CD4-positive, alpha-beta T cell treated with Interleukin-21 for 1 hour (primary cell): ENCODE results near the gene PSMD8.
"Not testable (repeated sequence)": the region's sequence is repeated elsewhere in the genome, so short reads cannot be mapped to it uniquely, and the experiment has no call there.

ENCODE experiments used
- DNase-seq: peaks from one replicate; pipeline ENCODE4 v3.0.0-alpha.2; 2020

The PSMD8 gene

DNA sequence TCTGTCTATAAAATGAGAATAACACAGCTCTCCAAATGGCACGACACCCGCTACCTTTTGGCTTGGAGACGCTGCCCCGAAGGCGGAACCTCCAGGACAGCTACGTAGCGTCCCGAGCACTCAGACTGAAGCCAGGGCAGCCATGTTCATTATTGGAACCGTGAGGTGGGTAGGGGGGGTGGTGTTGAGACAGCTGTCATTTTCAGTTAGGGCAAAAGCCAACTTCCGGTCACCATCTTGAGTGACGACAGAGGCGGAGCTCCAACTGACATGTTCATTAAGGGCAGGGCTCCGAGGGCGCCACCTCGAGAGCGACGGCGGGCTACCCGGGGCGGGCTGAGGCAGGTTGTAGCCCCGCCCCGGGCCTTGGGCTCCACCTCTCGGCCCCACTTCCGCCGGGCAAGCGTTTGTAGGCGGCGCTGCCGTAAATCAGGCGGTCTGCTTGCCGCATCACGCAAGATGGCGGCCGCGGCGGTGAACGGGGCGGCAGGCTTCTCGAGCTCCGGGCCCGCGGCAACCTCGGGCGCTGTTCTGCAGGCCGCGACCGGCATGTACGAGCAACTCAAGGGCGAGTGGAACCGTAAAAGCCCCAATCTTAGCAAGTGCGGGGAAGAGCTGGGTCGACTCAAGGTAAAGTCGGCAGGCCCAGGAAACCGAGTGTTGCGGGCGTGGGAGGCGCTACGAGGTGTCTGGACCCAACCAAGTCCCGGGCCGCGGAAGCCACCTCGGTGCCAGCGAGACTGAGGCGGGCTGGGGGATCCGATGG is at the start of gene PSMD8:
Gene PSMD8, plus strand, starts transcription at position 240 of the 766 bp plus-strand sequence. Its CDS starts 31 bp downstream, at position 271.
- DNase-seq = peak; percentile 100

- no peak for DNase-seq
Measured at GRCh38 chr19:38326591-38326990, 47.8 kb upstream of the PSMD8 start.

DNA sequence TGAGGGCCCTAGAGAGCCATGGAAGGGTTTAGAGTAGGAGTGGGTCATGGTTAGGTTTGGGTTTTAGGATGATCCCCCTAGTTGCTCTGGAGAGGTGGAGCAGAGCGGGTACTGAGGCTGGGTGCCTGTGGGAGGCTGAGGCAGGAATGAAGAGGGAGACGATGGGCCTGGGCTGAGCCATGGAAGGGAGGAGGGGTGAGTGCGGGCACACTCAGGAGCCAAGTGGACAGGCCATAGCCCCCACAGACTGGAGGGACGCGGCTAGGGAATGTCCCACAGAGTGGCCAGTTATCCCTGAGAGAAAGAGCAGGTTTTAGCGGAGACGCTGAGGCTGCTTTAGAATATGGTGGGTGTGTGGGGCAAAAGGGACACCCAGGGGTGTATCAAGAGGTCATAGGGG is 44.7 kb upstream of the PSMD8 start:
- no peak for DNase-seq

DNA sequence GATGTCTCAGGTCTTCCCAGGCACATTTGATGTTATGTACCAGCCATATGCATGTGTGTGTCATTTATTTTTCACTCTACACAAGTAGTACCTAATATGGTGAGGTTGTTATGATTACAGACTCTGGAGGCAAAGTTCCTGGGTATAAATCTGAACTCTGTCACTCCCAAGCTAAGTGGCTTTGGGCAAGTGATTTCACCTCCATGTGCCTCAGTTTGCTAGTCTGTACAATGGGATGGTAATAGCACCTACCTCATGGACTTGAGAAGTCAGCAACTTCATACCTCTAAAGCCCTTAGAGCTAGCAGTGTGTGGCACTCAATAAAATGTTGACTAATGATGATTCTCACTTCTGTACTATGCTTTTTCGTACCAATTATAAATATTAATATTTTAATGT is 42.6 kb upstream of the PSMD8 start:
- no peak for DNase-seq

GRCh38 chr19:38333245-38333644 is 41.1 kb upstream of the PSMD8 start:
- DNase-seq = no peak

GRCh38 chr19:38335949-38336637 is 38.3 kb upstream of the PSMD8 start:
- peak; percentile 96 for DNase-seq

DNA sequence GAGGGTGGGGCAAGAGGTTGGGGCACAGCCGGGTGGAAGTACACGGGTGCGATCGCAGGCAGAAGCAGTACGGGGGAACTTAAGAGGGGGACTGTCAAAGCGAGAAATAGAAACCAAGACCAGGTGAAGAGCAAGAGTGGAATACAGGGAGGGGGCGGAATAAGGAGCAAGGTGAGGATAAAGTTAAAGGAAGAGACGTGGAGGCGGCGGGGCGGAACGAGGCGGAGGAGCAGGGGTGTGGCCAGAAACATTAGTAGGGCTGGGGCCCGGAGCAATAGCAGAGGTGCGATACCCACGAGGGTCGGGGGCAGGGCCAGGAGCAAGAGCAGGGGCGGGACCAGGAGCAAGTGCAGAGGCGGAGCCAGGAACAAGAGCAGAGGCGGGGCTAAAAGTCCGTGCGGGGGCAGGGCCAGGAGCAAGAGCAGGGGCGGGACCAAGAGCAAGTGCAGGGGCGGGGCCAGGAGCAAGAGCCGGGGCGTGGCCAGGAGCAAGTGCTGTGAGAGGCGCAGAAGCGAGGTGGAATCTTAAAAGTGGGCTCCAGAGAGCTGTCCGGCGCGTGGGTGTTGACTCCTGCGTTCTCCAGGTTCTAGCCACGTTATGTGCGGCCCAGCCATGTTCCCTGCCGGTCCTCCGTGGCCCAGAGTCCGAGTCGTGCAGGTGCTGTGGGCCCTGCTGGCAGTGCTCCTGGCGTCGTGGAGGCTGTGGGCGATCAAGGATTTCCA is 37.6 kb upstream of the PSMD8 start:
- peak; percentile 97 for DNase-seq

DNA sequence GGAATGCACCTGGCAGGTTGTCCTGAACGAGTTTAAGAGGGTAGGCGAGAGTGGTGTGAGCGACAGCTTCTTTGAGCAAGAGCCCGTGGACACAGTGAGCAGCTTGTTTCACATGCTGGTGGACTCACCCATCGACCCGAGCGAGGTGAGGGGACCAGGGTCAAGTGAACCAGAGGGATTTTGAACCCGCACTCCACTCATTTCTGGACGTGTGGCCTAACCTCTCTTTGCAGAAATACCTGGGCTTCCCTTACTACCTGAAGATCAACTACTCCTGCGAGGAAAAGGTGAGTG is 37.1 kb upstream of the PSMD8 start:
- DNase-seq = no peak

DNA sequence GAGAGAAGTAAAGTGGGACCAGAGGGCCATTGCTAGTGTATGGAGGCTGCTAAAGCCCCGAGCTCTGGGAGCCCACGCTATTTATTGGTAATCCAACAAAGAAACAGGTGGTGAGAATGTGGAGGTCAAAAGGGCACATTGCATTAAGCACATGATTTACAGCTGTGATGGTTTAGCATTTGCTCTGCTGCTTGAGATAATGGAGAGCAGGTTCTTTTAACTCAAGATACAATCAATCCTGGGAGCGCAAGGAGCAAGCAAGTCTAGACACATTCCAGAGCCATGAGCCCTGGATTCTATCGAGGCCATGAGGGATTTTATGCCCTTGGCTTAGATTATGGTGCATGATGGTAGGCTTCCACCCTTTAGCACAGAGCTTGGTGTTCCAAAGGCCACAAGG is 35.4 kb upstream of the PSMD8 start:
- not testable (repeated sequence) for DNase-seq

DNA sequence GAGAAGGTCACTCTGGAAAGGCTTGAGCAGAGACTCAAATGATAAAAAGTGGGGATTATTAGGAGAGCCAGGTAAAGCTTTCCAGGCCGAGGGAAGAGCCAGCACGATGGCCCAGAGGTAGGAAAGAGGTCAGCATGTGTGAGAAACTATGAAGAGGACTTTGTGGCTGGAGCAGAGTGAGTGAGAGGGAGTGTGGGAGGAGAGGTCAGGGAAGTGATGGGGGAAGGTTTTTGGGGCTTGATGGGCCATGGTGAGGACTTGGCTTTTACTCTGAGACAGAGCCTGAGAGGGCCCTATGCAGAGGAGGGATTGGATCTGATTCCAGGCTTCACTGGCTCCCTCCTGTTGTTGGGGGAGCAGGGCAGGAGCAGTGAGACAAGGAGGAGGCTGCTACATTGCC is 33.4 kb upstream of the PSMD8 start:
- no peak for DNase-seq

DNA sequence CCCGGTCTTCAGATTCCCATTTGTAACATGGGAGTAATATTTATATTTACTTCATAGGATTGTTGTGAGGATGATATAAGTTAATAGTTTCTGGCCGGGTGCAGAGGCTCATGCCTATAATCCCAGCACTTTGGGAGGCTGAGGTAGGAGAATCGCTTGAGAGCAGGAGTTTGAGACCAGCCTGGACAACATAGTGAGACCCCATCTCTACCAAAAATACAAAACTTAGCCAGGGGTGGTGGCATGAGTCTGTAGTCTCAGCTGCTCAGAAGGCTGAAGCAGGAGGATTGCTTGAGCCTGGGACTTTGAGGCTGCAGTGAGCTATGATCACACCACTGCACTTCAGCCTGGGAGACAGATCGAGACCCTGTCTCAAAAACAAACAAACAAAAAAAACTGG is 27.5 kb upstream of the PSMD8 start:
- DNase-seq = no peak

- DNase-seq = no peak
Measured at GRCh38 chr19:38350883-38351282, 23.5 kb upstream of the PSMD8 start.

- DNase-seq = no peak
Measured at GRCh38 chr19:38351865-38352395, 22.4 kb upstream of the PSMD8 start.

- DNase-seq = no peak
Measured at GRCh38 chr19:38352611-38353010, 21.8 kb upstream of the PSMD8 start.

DNA sequence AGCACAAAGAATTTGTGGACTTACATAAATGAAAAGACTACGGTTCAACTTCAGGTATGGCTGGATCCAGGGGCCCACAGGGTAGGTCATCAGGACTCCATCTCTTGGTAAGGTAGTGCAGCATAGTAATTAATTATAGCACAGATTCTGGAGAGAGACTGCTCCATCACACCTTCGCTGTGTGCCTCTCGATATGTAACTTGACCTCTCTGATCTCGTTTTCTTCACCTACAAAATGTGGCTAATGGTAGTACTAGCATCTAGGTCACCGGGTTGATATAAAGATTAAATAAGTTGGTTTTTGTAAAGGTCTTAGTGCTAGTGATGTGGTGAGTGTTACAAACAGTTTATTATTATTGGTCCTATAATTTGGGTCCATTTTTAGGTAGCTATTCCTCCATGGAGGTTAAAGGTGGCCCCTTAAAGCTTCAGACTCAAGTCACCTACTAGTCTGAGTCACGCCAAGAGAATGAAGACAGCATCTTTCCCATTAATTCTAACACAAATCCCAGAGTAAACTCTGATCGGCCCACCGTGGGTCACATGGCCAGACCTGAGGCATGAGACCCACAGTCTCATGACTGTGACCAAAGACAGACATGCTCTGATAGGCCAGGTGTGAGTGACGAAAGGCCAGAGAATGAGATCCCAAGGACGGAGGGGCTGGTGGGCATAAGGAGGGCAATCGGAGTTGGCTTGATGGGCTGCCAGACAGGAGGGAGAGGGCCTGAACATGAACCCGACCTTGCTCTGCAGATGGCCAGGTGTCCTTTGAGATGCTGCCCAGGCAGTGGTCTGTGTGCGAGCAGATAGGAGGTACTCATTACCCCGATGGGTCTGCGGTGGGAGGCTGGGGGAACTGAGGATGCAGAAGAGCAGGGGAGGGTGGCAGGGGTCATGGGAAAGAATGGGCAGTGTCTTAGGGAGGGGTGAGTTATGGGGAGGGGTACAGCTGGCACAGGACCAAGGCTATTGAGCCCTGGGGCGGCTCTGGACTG is 18.3 kb upstream of the PSMD8 start:
- DNase-seq = no peak

DNA sequence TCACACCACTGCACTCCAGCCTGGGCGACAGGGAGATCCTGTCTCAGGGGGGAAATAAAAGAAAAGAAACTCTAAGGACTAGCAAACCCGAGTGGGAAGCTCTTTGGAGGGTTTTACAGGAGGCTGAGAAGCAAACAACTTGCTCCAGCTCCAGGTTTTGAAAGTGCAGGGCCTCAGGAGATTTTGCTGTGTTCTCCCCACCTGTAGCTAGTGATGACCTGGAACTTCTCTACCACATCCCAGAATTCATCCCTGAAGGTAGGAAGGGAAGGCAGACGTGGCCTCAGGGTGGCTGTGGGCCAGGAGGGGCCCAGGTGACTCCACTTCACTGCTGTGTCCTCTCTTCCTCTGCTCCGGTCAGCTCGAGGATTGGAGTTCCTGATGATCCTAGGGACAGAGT is 16.3 kb upstream of the PSMD8 start:
- no peak for DNase-seq

GRCh38 chr19:38359242-38360021 is 14.9 kb upstream of the PSMD8 start:
- no peak for DNase-seq

GRCh38 chr19:38360351-38360750 is 14.0 kb upstream of the PSMD8 start:
- DNase-seq = no peak

DNA sequence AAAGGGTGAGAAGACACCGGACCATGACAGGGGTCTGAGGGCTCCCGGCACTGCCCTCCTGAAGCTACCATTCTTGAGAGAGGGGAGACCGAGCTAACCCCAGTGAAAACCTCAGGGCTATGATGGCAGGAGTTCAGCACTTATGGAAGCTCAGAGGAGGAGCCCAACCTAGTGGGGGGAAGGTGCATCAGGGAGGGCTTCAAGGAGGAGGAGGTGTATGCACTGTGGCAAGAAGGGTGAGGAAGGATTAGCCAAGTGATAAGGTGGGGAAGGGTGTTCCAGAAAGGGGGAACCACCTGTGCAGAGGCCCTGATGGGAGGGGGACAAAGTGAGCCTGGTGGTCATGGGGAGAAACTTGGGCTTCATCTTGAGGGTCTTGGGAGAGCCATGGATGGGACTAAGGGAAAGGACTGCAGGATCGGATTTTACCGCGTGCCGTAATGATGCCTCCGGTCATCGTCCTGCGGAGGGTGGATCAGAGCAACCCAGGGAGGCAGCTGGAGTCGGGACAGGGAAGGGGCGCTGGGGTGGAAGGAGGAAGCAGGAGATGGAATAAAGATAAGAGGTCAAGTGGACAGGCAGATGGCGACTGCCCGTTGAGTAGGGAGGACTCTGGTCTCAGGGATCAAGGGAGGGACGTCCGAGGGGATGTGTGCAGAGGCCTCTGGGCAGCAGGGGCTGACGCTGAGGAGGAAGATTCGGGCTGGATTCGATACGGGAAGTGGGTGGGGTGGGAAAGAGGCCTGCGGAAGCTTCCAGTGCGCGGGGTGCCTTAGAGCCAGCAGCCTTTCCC is 13.3 kb upstream of the PSMD8 start:
- no peak for DNase-seq

DNA sequence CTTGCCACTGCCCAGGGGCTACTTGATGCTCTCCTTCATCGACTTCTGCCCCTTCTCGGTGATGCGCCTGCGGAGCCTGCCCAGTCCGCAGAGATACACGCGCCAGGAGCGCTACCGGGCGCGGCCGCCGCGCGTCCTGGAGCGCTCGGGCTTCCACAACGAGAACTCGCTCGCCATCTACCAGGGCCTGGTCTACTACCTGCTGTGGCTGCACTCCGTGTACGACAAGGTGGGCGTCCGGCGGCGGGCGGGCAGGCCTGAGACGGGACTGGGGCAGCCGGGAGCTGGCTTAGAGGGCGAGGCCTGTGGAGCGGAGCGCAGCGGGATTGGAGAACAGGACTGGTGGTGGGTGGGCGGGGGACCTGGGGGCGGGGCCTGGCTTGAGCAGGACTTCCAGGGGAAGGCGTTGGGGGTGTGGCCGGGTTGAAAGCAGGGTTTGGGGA is 12.7 kb upstream of the PSMD8 start:
- peak; percentile 69 for DNase-seq
